ENCODE data around the gene EMCN.
"Not testable (repeated sequence)": the region's sequence is repeated elsewhere in the genome, so short reads cannot be mapped to it uniquely, and the experiment has no call there.

DNA sequence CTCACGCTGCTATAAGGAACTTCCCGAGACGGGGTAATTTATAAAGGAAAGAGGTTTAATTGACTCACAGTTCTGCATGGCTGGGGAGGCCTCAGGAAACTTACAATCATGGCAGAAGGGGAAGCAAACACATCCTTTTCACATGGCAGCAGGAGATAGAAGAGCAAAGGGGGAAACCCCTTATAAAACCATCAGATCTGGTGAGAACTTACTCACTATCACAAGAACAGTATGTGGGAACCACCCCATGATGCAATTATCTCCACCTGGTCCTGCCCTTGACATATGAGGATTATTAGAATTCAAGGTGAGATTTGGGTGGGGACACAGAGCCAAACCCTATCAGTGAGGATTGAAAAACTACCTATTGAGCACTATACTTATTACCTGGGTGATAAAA lies 165.5 kb downstream of the EMCN start:
- not testable (repeated sequence) for TF ChIP-seq EZH2 (IDR thresholded peaks at IDR 0.05)
- TF ChIP-seq, protein P1, sequence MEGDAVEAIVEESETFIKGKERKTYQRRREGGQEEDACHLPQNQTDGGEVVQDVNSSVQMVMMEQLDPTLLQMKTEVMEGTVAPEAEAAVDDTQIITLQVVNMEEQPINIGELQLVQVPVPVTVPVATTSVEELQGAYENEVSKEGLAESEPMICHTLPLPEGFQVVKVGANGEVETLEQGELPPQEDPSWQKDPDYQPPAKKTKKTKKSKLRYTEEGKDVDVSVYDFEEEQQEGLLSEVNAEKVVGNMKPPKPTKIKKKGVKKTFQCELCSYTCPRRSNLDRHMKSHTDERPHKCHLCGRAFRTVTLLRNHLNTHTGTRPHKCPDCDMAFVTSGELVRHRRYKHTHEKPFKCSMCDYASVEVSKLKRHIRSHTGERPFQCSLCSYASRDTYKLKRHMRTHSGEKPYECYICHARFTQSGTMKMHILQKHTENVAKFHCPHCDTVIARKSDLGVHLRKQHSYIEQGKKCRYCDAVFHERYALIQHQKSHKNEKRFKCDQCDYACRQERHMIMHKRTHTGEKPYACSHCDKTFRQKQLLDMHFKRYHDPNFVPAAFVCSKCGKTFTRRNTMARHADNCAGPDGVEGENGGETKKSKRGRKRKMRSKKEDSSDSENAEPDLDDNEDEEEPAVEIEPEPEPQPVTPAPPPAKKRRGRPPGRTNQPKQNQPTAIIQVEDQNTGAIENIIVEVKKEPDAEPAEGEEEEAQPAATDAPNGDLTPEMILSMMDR (IDR thresholded peaks at IDR 0.05), result not testable (repeated sequence)

Data from neural progenitor cell (in vitro differentiated cells).